AG04449 (cell line): ENCODE measurements around the gene ZBTB7B.

ENCODE experiments used
- CTCF ChIA-PET: fragments of 350-600 bp; formaldehyde crosslinking; extraction: SDS; loops from one replicate; lab custom pipeline; 2021; ENCODE audit warnings: antibody characterized with exemption; lab: Yijun Ruan, JAX
- POLR2A ChIA-PET: fragments of 400-600, 350-600 bp; formaldehyde crosslinking; extraction: SDS; loops from one replicate; lab custom pipeline; 2020; ENCODE audit warnings: antibody characterized with exemption, inconsistent platforms; lab: Yijun Ruan, JAX
- DNase-seq: peaks from one replicate; pipeline ENCODE4 v3.0.0-alpha.2; 2010; ENCODE audit warnings: low read depth, low spot score
- H3K4me3 ChIP-seq: 2 replicates; pipeline ENCODE4 v1.5.1; 2011; ENCODE audit warnings: low read depth, mild to moderate bottlenecking, control low read depth, low read length
- TF ChIP-seq, protein P1 (sequence below): IDR thresholded peaks from one replicate; pipeline ENCODE4 v1.5.1; 2011; ENCODE audit warnings: mild to moderate bottlenecking, moderate library complexity, low read length, control low read depth, inconsistent platforms; ENCODE audit not compliant: insufficient read depth; ENCODE audit errors: missing control alignments

Gene ZBTB7B

DNA sequence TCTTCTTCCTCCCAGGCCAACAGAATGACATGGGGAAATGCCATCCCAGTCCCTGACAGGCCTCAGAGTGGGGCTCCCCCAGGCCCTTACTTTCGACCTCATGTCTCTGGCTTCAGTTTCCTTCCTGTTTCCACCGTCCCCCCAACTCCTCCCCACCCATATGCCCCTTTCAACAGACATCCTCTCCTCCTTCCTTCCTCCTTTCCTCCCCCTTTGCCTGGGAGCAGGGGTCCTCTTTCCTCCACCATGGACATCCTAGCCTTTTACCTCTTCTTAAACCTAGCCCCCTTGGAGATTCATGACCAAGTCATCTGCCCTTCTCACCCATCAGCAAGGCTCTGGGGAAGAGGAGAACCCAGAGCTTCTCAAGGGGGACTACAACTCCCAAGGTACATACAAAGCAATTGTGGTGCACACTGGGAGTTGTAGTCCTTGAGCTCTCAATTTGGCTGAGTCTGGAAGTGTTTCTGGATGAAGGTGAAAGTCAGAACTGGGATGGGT is 4.0 kb downstream of the ZBTB7B start:
- TF ChIP-seq, protein P1, sequence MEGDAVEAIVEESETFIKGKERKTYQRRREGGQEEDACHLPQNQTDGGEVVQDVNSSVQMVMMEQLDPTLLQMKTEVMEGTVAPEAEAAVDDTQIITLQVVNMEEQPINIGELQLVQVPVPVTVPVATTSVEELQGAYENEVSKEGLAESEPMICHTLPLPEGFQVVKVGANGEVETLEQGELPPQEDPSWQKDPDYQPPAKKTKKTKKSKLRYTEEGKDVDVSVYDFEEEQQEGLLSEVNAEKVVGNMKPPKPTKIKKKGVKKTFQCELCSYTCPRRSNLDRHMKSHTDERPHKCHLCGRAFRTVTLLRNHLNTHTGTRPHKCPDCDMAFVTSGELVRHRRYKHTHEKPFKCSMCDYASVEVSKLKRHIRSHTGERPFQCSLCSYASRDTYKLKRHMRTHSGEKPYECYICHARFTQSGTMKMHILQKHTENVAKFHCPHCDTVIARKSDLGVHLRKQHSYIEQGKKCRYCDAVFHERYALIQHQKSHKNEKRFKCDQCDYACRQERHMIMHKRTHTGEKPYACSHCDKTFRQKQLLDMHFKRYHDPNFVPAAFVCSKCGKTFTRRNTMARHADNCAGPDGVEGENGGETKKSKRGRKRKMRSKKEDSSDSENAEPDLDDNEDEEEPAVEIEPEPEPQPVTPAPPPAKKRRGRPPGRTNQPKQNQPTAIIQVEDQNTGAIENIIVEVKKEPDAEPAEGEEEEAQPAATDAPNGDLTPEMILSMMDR = no peak
- DNase-seq = no peak

DNA sequence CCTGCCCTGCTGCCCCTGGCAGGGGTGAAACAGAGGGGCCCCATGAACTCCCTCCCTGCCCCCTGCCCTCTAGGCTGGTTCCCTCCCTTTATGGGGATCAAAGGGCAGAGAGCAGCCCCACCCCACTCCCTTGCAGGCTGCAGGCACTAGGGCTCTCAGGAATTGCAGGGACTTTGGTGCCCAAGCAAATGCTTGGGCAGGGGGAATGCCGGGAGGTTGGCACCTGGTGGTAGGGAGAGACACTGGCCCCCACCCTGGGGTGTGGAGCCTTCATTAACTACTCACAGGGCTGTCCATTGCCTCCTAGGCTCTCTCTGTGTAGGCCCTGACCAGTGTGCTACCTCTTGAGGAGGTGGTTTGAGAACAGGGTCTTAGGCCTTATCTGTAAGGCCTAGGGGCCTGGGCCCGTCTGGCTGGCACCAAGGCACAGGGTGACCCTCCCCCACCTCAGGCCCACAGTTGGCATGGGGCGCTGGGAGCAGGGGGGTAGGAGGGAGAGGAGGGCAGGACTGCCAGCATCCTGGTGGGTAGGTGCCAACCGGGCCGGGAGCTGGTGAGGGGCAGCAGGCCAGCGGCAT is 4.7 kb downstream of the ZBTB7B start:
- no peak overlapping the region for H3K4me3 ChIP-seq
- ChIA-PET CTCF (interaction anchor here (0.8 to 17.2 kb wide), 6 partner anchors 8 to 78 kb away, joined by 3 to 244 read pairs (median 4); partner anchors contain the start of gene ADAM15), POLR2A (no interaction called here)
- no peak for DNase-seq
- TF ChIP-seq, protein P1 = no peak

More for the DNA sequence above, 4.0 kb downstream of the ZBTB7B start:
- POLR2A ChIA-PET = no interaction called here
- CTCF ChIA-PET = interaction anchor here (1.0 to 17.2 kb wide), 3 partner anchors 12 to 53 kb away, joined by 4 to 244 read pairs (median 4); partner anchors contain the start of gene PYGO2
- H3K4me3 ChIP-seq = no peak overlapping the region

DNA sequence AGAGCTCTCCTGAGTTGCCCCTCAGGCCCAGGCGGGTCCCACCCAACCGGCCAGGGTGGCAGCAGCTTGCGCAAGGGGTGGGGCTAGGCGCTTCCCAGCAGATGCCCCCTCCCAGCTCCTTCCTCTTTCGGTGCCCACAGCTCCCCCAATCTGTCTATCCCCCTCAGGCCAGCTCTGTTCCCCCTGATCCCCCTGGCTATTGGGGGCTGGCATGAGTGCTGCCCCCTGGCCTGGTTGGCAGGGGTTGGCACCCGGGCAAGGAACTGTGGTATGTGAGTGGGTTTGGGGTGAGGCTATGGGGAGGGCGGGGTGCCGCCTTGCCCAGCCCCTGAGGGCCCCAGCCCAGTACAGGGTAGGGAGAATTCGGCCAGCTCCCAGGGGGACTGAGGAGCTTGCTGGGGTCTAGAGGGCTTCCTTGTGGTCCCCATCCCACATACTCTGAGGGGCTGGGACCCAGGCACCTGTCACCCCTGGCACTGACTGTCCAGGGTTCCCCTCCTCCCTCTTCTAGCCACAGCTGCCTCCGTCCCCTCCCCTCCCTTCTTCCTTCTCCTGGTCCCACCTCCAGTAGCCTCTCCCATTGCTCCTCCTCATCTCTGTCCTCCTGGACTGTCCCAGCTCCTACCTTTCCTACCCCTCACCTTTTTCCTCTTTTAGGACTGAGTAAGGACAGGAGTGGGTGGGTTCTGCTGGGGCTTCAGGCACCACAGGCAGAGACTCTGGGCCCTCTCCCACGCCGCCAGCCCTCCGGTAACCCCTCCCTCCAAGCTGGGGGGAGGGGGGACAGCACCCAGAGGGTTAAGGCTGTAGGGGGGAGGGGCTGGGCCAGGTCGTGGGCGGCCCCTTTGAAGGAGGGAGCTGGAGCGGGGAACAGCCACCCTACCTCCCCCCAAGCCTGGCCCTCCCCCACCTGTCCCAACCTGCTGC is 5.7 kb downstream of the ZBTB7B start:
- CTCF ChIA-PET = interaction anchor here (0.8 to 17.2 kb wide), 6 partner anchors 9 to 77 kb away, joined by 3 to 244 read pairs (median 4); partner anchors contain the start of genes ADAM15 and SHC1
- no peak for DNase-seq
- TF ChIP-seq, protein P1 = no peak
- H3K4me3 ChIP-seq = no peak overlapping the region
- POLR2A ChIA-PET = no interaction called here

GRCh38 chr1:155009221-155009711 is 6.7 kb downstream of the ZBTB7B start:
- no peak overlapping the region for H3K4me3 ChIP-seq
- ChIA-PET CTCF (interaction anchor here (1.2 to 17.2 kb wide), 3 partner anchors 10 to 76 kb away, joined by 3 to 244 read pairs (median 7); partner anchors contain the start of gene SHC1), POLR2A (interaction anchor here (0.7 kb wide), 1 partner anchor 15 kb away, joined by 4 read pairs; the partner anchor contains the start of gene LENEP)
- TF ChIP-seq, protein P1 = no peak
- DNase-seq = no peak

- CTCF ChIA-PET = interaction anchor here (1.3 to 17.2 kb wide), 3 partner anchors 9 to 82 kb away, joined by 3 to 244 read pairs (median 3); no protein-coding TSS in a partner anchor
Measured at GRCh38 chr1:155009742-155010141, 7.1 kb downstream of the ZBTB7B start.

More at GRCh38 chr1:155009742-155010141, 7.1 kb downstream of the ZBTB7B start:
- POLR2A ChIA-PET = interaction anchor here (0.7 kb wide), 1 partner anchor 16 kb away, joined by 4 read pairs; the partner anchor contains the start of gene LENEP
- no peak for DNase-seq
- H3K4me3 ChIP-seq = no peak overlapping the region
- TF ChIP-seq, protein P1 = no peak
